H9 (cell line): ENCODE results near the gene NSFL1C. TPM values are rescaled to one million over a fixed set of nuclear protein-coding genes. Genes with fewer than 3 reads are reported as not detected.

ENCODE experiments used
- DNase-seq: peaks from one replicate; pipeline ENCODE4 v3.0.0-alpha.2; 2017
- H2AFZ ChIP-seq: one replicate; pipeline ENCODE4 v1.6.1; 2013; ENCODE audit warnings: mild to moderate bottlenecking, low read length, control low read depth, moderate library complexity
- H2AK5ac ChIP-seq: 2 replicates; pipeline ENCODE4 v1.6.1; 2013; ENCODE audit warnings: low read length, control low read depth, mixed read lengths; ENCODE audit not compliant: insufficient read length
- H2BK120ac ChIP-seq: one replicate; pipeline ENCODE4 v1.6.1; 2013; ENCODE audit warnings: low read depth, mild to moderate bottlenecking, low read length, control low read depth, inconsistent platforms; ENCODE audit not compliant: poor library complexity, severe bottlenecking
- H2BK12ac ChIP-seq: 2 replicates; pipeline ENCODE4 v1.6.1; 2013; ENCODE audit warnings: low read length, control low read depth, mixed read lengths, low read depth; ENCODE audit not compliant: insufficient read length
- H2BK15ac ChIP-seq: 2 replicates; pipeline ENCODE4 v1.6.1; 2013; ENCODE audit warnings: low read depth, low read length, control low read depth
- H2BK20ac ChIP-seq: one replicate; pipeline ENCODE4 v1.6.1; 2013; ENCODE audit warnings: low read depth, mild to moderate bottlenecking, low read length, control low read depth, inconsistent platforms; ENCODE audit not compliant: poor library complexity, severe bottlenecking
- H2BK5ac ChIP-seq: 2 replicates; pipeline ENCODE4 v1.6.1; 2013; ENCODE audit warnings: low read length, control low read depth, mixed read lengths; ENCODE audit not compliant: insufficient read length
- H3K14ac ChIP-seq: 2 replicates; pipeline ENCODE4 v1.6.1; 2013; ENCODE audit warnings: low read length, control low read depth; ENCODE audit not compliant: insufficient read depth
- H3K18ac ChIP-seq: 2 replicates; pipeline ENCODE4 v1.6.1; 2013; ENCODE audit warnings: low read depth, mild to moderate bottlenecking, mixed read lengths, low read length, control low read depth; ENCODE audit not compliant: insufficient read length
- H3K23ac ChIP-seq: 2 replicates; pipeline ENCODE4 v1.6.1; 2013; ENCODE audit warnings: low read length, control low read depth, mixed read lengths, low read depth; ENCODE audit not compliant: insufficient read length
- H3K23me2 ChIP-seq: 2 replicates; pipeline ENCODE4 v1.6.1; 2013; ENCODE audit warnings: low read depth, mild to moderate bottlenecking, mixed read lengths, low read length, control low read depth; ENCODE audit not compliant: insufficient read length, poor library complexity, severe bottlenecking
- H3K27ac ChIP-seq: 2 replicates; pipeline ENCODE4 v1.5.1; 2013; ENCODE audit warnings: low read length, control low read depth, mixed read lengths, low read depth; ENCODE audit not compliant: insufficient read length
- H3K27me3 ChIP-seq: 2 replicates; pipeline ENCODE4 v1.6.1; 2013; ENCODE audit warnings: low read length, control low read depth, inconsistent platforms; ENCODE audit not compliant: insufficient read depth
- H3K4ac ChIP-seq: 2 replicates; pipeline ENCODE4 v1.6.1; 2013; ENCODE audit warnings: low read depth, mild to moderate bottlenecking, control low read depth, inconsistent platforms, low read length, moderate library complexity
- H3K4me1 ChIP-seq: 2 replicates; pipeline ENCODE4 v1.6.1; 2013; ENCODE audit warnings: low read length, control low read depth, inconsistent platforms; ENCODE audit not compliant: insufficient read depth
- H3K4me2 ChIP-seq: 2 replicates; pipeline ENCODE4 v1.6.1; 2013; ENCODE audit warnings: low read length, control low read depth, mixed read lengths; ENCODE audit not compliant: insufficient read length, insufficient read depth
- H3K56ac ChIP-seq: 2 replicates; pipeline ENCODE4 v1.6.1; 2013; ENCODE audit warnings: low read depth, mild to moderate bottlenecking, mixed read lengths, low read length, control low read depth; ENCODE audit not compliant: insufficient read length
- H3K79me1 ChIP-seq: 2 replicates; pipeline ENCODE4 v1.6.1; 2013; ENCODE audit warnings: low read depth, mild to moderate bottlenecking, moderate library complexity, low read length, control low read depth, inconsistent platforms; ENCODE audit not compliant: insufficient read depth, poor library complexity, severe bottlenecking
- H3K79me2 ChIP-seq: 2 replicates; pipeline ENCODE4 v1.6.1; 2013; ENCODE audit warnings: low read length, control low read depth, inconsistent platforms; ENCODE audit not compliant: insufficient read depth
- H3K9ac ChIP-seq: 2 replicates; pipeline ENCODE4 v1.6.1; 2013; ENCODE audit warnings: low read length, control low read depth, mixed read lengths; ENCODE audit not compliant: insufficient read length; ENCODE audit errors: extremely low read depth
- H3K9me3 ChIP-seq: one replicate; pipeline ENCODE4 v1.6.1; 2013; ENCODE audit warnings: low read depth, low read length, inconsistent platforms; ENCODE audit not compliant: control insufficient read depth
- H3T11ph ChIP-seq: one replicate; pipeline ENCODE4 v1.6.1; 2013; ENCODE audit warnings: mild to moderate bottlenecking, low read length, control low read depth, inconsistent platforms
- H4K20me1 ChIP-seq: one replicate; pipeline ENCODE4 v1.6.1; 2013; ENCODE audit not compliant: control insufficient read depth, insufficient read length, insufficient read depth
- H4K5ac ChIP-seq: 2 replicates; pipeline ENCODE4 v1.6.1; 2013; ENCODE audit warnings: low read depth, mild to moderate bottlenecking, mixed read lengths, low read length, control low read depth; ENCODE audit not compliant: insufficient read length
- H4K8ac ChIP-seq: replicated peaks from 2 replicates; pipeline ENCODE4 v1.6.1; 2013; ENCODE audit warnings: low read length, control low read depth, mixed read lengths, low read depth; ENCODE audit not compliant: insufficient read length
- H4K91ac ChIP-seq: 2 replicates; pipeline ENCODE4 v1.6.1; 2013; ENCODE audit warnings: low read depth, mild to moderate bottlenecking, moderate library complexity, mixed read lengths, low read length, control low read depth; ENCODE audit not compliant: insufficient read length
- H3K27ac Mint-ChIP-seq, 3 experiments: 2 replicates in 2 of 3; 3 replicates in 1 of 3; pipeline ENCODE4 v1.8.0; 2020 to 2021; ENCODE audit warnings: mixed read lengths in 3 of 3, mild to moderate bottlenecking in 1 of 3, moderate library complexity in 1 of 3
- H3K27me3 Mint-ChIP-seq: 2 replicates; pipeline ENCODE4 v1.8.0; 2021; ENCODE audit warnings: low read depth, mild to moderate bottlenecking, moderate library complexity, mixed read lengths
- H3K36me3 Mint-ChIP-seq, 3 experiments: 2 replicates in 2 of 3; 3 replicates in 1 of 3; pipeline ENCODE4 v1.8.0; 2020 to 2021; ENCODE audit warnings: low read depth in 3 of 3, mixed read lengths in 3 of 3; ENCODE audit not compliant: insufficient read depth in 1 of 3
- H3K4me1 Mint-ChIP-seq, 2 experiments: 2 replicates each; pipeline ENCODE4 v1.8.0; 2020; ENCODE audit warnings: mixed read lengths in 2 of 2
- H3K4me3 Mint-ChIP-seq, 2 experiments: 2 replicates in 1 of 2; 3 replicates in 1 of 2; pipeline ENCODE4 v1.8.0; 2020 to 2021; ENCODE audit warnings: mild to moderate bottlenecking in 2 of 2, mixed read lengths in 2 of 2, moderate library complexity in 1 of 2
- H3K9me3 Mint-ChIP-seq, 2 experiments: 2 replicates in 1 of 2; 3 replicates in 1 of 2; pipeline ENCODE4 v1.8.0; 2020; ENCODE audit warnings: mild to moderate bottlenecking in 2 of 2, mixed read lengths in 2 of 2, moderate library complexity in 1 of 2
- WGBS: extraction: QIAGEN DNeasy Blood & Tissue Kit; methylation state at CpG from one replicate; pipeline ENCODE4 v1.1.7; 2013; ENCODE audit warnings: missing lambda C conversion rate, low lambda C conversion rate, mixed read lengths; ENCODE audit not compliant: insufficient read length; ENCODE audit errors: extremely low coverage; 5-methylcytosine and 5-hydroxymethylcytosine counted together
- total RNA-seq: library from RNA; stranded (reverse); gene quantifications from 2 replicates; pipeline ENCODE4 v1.2.1, GENCODE V29; 2021
- TF ChIP-seq, protein P1 (sequence below): fragments of 200-600 bp; sonication (generic); conservative IDR thresholded peaks from 3 replicates; pipeline ENCODE4 v1.8.0; 2021; ENCODE audit warnings: antibody characterized with exemption, mild to moderate bottlenecking

Gene NSFL1C
- total RNA-seq, 1 experiment from 2014 or later, result 81.8 TPM

DNA sequence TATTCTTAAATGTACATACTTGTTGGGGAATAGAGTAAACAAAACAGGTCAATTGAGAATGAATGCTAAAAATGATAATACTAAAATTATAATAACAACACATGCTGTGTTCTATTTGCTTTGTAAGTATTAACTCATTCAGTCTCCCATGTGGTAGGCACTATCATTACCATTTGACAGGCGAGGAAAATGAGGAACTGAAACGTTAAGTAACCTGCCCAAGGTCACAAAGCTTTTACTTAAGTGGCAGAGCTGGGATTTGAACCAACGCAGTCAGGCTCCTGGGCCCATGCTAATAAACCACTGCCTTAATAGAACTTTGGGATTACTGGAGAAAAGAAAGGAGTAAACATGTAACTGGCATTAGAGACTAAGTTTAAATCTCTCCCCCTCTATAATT, 3.8 kb downstream of the NSFL1C start:
- no peak overlapping the region for H2BK120ac ChIP-seq
- H3K27me3 Mint-ChIP-seq, result peaks cover 2% of the 10 kb centered on the region
- peaks cover 12% of the 10 kb centered on the region; the same call in 1 of the 2 replicates for H3K79me2 ChIP-seq
- H3K56ac ChIP-seq, result no peak overlapping the region
- H3K18ac ChIP-seq, result no peak overlapping the region
- H3K36me3 Mint-ChIP-seq, result peaks cover 13 to 38% (median 34%) of the 10 kb centered on the region in 3 experiments; a peak in 6 of 7 replicates
- H2AFZ ChIP-seq, result no peak overlapping the region
- no peak overlapping the region for H4K91ac ChIP-seq
- H3K4me3 Mint-ChIP-seq, result no peak overlapping the region
- H3K27ac Mint-ChIP-seq, result no peak overlapping the region
- H3K4me2 ChIP-seq, result no peak overlapping the region
- H3K4me1 Mint-ChIP-seq, result peaks cover 17 to 21% of the 10 kb centered on the region in 2 experiments
- DNase-seq, result no peak
- H3K4me1 ChIP-seq, result no peaks in the 10 kb centered on the region; the same call in 1 of the 2 replicates
- no peak overlapping the region for H3T11ph ChIP-seq
- H3K9me3 Mint-ChIP-seq, result no peaks in the 10 kb centered on the region; a peak in 1 of 5 replicates
- H2BK15ac ChIP-seq, result no peak overlapping the region
- no peak overlapping the region for H3K14ac ChIP-seq
- H3K23ac ChIP-seq, result no peak overlapping the region
- H3K79me1 ChIP-seq, result peaks cover 21% of the 10 kb centered on the region
- no peaks in the 10 kb centered on the region for H4K20me1 ChIP-seq
- no peak overlapping the region for H2BK12ac ChIP-seq
- no peaks in the 10 kb centered on the region for H3K27me3 ChIP-seq
- H3K23me2 ChIP-seq, result peaks cover 7% of the 10 kb centered on the region
- H2AK5ac ChIP-seq, result no peak overlapping the region
- H3K27ac ChIP-seq, result no peak overlapping the region
- no peak overlapping the region for H4K5ac ChIP-seq
- H2BK5ac ChIP-seq, result no peak overlapping the region
- H3K4ac ChIP-seq, result no peak overlapping the region
- TF ChIP-seq, protein P1, sequence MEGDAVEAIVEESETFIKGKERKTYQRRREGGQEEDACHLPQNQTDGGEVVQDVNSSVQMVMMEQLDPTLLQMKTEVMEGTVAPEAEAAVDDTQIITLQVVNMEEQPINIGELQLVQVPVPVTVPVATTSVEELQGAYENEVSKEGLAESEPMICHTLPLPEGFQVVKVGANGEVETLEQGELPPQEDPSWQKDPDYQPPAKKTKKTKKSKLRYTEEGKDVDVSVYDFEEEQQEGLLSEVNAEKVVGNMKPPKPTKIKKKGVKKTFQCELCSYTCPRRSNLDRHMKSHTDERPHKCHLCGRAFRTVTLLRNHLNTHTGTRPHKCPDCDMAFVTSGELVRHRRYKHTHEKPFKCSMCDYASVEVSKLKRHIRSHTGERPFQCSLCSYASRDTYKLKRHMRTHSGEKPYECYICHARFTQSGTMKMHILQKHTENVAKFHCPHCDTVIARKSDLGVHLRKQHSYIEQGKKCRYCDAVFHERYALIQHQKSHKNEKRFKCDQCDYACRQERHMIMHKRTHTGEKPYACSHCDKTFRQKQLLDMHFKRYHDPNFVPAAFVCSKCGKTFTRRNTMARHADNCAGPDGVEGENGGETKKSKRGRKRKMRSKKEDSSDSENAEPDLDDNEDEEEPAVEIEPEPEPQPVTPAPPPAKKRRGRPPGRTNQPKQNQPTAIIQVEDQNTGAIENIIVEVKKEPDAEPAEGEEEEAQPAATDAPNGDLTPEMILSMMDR, result no peak
- H2BK20ac ChIP-seq, result no peak overlapping the region
- WGBS, result no CpG with 5 or more reads among the region's 3 CpGs
- no peaks in the 10 kb centered on the region for H3K9me3 ChIP-seq
- H4K8ac ChIP-seq, result no peak overlapping the region
- no peak overlapping the region for H3K9ac ChIP-seq
